ENCODE data around the gene DDA1.

DDA1 gene

DNA sequence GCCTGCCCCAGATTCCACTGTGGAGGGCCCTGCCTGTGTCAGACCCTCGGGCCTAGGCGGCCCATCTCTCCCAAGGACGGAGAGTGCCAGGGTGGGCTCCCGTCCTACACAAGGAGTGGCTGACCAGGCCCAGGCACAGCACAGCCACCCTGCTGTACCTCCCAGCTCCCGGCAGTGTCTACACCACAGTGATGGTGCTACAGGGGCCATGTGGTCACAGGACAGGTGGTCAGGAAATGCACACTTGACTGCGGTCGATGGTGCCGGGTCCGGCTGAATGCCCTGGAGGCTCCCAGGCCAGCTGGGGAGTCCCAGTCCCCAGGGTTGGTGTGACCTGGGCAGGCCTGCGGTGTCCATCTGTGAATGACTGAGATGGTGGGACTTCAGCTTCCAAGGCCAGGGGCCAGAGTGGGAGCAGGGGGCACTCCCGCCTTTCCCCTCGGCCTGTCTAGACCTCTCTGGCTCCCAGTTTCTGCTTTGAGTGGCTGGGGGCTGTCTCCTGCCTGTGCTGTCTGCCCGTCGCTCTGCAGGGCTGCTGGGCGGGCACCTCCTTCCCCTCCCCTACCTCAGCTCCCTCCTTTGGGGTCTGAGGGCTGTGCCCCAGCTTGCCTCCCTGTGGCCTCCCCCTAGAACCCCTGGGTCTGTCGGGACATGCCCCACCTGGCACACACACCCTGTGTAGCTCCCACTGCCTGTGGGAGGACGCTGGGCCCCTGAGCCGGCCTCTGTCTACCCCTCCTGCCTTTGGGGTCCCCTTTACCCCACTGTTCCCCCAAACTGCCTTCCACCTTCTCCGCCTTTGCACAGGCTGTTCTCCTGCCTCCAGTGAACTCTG is 12.5 kb downstream of the DDA1 start:
- TF ChIP-seq, protein P1, sequence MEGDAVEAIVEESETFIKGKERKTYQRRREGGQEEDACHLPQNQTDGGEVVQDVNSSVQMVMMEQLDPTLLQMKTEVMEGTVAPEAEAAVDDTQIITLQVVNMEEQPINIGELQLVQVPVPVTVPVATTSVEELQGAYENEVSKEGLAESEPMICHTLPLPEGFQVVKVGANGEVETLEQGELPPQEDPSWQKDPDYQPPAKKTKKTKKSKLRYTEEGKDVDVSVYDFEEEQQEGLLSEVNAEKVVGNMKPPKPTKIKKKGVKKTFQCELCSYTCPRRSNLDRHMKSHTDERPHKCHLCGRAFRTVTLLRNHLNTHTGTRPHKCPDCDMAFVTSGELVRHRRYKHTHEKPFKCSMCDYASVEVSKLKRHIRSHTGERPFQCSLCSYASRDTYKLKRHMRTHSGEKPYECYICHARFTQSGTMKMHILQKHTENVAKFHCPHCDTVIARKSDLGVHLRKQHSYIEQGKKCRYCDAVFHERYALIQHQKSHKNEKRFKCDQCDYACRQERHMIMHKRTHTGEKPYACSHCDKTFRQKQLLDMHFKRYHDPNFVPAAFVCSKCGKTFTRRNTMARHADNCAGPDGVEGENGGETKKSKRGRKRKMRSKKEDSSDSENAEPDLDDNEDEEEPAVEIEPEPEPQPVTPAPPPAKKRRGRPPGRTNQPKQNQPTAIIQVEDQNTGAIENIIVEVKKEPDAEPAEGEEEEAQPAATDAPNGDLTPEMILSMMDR (IDR thresholded peaks at IDR 0.05), result no peak

DNA sequence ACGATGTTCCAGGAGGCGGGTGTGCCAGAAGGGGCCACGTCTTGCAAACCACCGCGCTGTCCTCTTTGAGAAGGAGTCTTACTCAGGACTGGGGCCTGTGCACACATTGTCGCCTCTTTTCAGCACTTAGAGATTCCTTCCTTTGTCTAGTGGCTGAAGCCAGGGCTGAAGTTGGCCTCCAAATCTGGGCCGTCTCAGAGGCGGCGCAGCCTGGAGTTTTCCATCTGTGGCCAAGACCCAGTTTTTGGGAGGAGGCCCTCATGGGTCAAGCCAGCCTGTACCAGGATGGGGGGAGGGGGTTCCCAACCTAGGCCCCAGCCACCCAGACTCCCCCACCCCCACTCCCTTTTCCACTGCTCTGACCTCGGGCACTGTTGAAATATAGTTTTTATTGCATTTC is 13.5 kb downstream of the DDA1 start:
- TF ChIP-seq, protein P1 (IDR thresholded peaks at IDR 0.05), result no peak

DNA sequence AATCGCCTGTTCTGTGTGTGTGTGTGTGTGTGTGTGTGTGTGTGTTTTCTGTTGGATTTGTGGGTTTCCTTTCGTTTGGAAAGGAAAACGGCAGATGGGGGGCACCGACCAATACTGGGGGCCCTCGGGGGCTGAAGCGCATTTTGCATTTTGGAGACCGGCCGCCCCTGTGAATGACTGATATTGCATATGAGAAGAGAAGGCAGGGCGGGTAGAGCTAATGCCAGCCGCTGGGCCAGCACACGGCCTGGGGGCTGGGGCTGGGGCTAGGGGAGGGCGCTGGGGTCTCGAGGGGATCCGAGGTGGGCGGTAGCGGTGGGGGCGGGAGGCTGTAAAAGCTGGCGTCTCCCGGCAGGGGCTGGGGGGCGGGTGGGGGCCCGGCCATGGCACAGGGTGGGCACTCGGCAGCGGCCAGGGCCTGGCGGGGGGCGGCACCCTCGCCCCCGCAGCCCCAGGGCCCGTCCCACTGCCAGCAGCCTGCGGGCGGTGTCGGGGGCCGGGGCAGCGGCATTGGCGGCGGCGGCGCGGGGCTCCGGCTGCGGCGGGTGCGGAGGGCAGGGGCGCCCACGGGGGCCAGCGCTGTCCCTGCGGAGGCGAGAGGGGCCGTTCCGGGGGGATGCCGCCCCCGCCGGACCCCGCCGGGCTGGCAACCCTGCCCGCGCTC is 14.1 kb downstream of the DDA1 start:
- TF ChIP-seq, protein P1 (IDR thresholded peaks at IDR 0.05), result no peak

DNA sequence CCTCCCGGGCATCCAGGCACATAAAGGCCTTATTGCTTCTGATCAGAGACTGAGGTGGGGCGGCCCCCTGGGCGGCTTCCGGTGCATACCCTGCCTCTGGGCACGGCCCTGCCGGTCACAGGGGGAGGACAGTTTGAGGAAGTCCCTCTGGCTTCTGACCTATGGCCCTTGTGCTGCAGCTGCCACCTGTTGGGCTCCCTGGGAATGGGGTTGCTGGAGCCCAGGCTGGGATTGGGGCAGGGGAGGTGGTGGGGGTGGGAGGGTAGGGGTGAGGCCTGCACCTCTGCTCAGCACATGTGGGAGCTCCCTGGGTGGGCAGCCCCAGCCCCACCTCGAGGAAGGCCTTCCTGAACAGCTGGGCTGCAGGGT is 14.6 kb downstream of the DDA1 start:
- TF ChIP-seq, protein P1 (IDR thresholded peaks at IDR 0.05), result no peak

DNA sequence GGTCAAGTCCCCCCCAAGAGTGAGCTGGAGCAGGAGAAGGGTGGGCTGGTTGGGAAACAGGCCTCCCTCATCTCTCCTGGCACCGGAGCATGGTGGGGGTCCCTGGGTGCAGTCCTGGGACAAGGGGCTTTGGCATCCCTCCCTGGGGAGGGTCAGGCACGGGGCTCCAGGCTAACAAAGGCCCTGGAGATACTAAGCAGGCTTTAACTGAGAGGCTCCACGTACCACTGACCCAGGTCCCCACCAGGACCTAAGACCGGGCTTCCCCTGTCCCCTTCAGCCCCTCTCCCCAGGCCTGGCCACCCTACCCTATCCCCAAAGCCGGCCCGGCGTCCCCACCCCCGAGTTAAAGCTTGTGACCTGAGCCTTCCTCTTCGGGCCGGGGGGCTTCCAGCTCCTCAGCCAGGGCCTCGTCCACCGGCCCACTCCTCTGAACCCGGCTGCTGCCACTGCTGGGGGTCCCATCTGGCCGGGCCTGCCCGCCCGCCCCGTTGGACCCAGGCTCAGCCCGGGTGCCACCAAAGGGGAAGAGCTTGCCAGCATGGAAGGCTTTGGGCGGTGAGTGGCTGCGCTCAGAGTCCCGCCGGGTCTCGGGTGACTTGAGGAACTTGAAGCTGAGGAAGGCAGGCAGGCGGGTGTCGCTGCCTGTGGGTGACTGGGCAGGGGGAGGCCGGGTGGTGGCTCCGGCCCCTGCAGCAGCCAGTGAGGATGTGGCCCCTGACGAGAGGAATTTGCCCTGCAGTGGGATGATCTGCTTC is 15.2 kb downstream of the DDA1 start:
- TF ChIP-seq, protein P1 (IDR thresholded peaks at IDR 0.05), result no peak

DNA sequence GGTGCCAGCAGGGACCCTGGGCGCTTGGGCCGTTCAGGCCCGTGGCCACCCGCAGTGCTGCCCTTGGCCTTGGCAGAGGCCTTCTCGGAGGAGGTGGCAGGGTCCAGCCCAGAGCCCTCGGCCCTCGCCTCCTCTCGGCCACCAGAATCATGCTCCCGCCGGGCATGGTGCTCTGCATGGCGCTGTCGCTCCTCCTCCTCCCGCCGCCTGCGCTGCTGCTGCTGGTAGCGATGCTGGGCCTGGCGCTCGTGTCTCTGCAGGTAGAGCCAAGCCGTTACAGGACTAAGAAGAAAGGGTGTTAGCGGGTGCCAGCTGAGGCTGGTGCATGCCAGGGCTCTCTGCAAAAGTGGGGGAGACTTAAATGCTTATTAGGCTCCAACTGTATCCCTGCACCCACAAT is 15.8 kb downstream of the DDA1 start:
- TF ChIP-seq, protein P1 (IDR thresholded peaks at IDR 0.05), result no peak

DNA sequence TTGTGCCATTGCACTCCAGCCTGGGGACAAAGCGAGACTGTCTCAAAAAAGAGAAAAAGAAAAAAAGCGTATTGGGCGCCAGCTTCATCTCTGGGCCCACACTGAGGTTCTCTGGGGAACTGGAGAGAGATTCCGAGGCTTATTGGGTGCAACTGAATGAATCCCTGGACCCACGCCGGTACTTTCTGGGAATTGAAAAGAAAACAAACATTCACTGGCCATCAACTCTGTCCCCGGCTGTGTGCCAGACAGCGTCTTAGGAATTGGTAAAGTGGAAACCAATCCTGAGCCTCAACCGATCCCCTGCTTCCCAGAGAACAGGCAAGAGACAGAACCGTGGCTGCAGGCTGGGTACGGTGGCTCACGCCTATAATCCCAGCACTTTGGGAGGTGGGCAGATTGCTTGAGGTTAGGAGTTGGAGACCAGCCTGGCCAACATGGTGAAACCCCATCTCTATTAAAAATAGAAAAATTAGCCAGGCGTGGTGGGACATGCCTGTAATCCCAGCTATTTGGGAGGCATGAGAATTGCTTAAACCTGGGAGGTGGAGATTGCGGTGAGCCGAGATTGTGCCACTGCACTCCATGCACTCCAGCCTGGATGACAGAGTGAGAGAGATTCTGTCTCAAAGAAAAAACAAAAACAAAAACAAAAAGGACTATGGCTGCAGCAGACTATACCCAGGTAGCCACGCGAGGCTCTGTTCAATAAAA is 16.7 kb downstream of the DDA1 start:
- TF ChIP-seq, protein P1 (IDR thresholded peaks at IDR 0.05), result no peak
